Esophagus squamous epithelium (tissue), 5 donors: Measurements from ENCODE around the gene CCDC13. TPM values are rescaled to one million over a fixed set of nuclear protein-coding genes. Genes with fewer than 3 reads are reported as not detected.
A peak's percentile ranks its signal among the peaks of the same experiment; 100 is the strongest.
"Not testable (repeated sequence)": the region's sequence is repeated elsewhere in the genome, so short reads cannot be mapped to it uniquely, and the experiment has no call there.

Experiments
- DNase-seq: peaks from one replicate; lab custom pipeline; 2025; lab: John Stamatoyannopoulos, UW
- H3K27ac ChIP-seq, 4 donors: fragments of 200-600 bp; sonication (generic); one replicate each; pipeline ENCODE4 v1.5.1; 2016 to 2019; ENCODE audit warnings: mild to moderate bottlenecking in 1 of 4
- H3K27me3 ChIP-seq, 4 donors: fragments of 200-600 bp; sonication (generic); 1 replicate in 3 of 4; 2 replicates in 1 of 4; pipeline versions ENCODE4 v1.5.1 to v1.6.0; 2017 to 2021; ENCODE audit warnings: antibody characterized with exemption in 1 of 4
- H3K36me3 ChIP-seq, 3 donors: fragments of 200-600 bp; sonication (generic); one replicate each; pipeline ENCODE4 v1.5.1; 2016 to 2019
- H3K4me1 ChIP-seq, 3 donors: fragments of 200-600 bp; sonication (generic); one replicate each; pipeline ENCODE4 v1.5.1; 2017 to 2019
- H3K4me3 ChIP-seq, 4 donors: fragments of 200-600 bp; sonication (generic); 1 replicate in 3 of 4; 2 replicates in 1 of 4; pipeline ENCODE4 v1.5.1; 2016 to 2019; ENCODE audit warnings: mild to moderate bottlenecking in 2 of 4, moderate library complexity in 1 of 4
- H3K9me3 ChIP-seq, 3 donors: fragments of 200-600 bp; sonication (generic); one replicate each; pipeline ENCODE4 v1.5.1; 2016 to 2019
- CTCF ChIP-seq, 6 experiments: fragments of 450-650 bp in 4 of 6; fragments of 200-600 bp in 2 of 6; sonication (generic) in 2 of 6; IDR thresholded peaks; one replicate each; pipeline ENCODE4 v1.5.1; 2016 to 2019; ENCODE audit warnings: antibody characterized with exemption in 6 of 6, mild to moderate bottlenecking in 4 of 6, moderate library complexity in 4 of 6
- POLR2A ChIP-seq, 4 donors: fragments of 450-650 bp; IDR thresholded peaks; one replicate each; pipeline ENCODE4 v1.6.1; 2017; ENCODE audit warnings: antibody characterized with exemption in 4 of 4, mild to moderate bottlenecking in 4 of 4, moderate library complexity in 3 of 4
- WGBS, 2 donors: methylation state at CpG; one replicate each; pipeline ENCODE4 v1.1.5; 2018; 5-methylcytosine and 5-hydroxymethylcytosine counted together
- intact Hi-C: fragments of 100-400 bp; cut with DNase I; formaldehyde crosslinking; loops from one replicate; pipeline ENCODE4 v1.15.0; 2022
- total RNA-seq, 4 donors: library from RNA; depleted of rRNA; stranded (reverse); fragments of >200 nt; gene quantifications; one replicate each; pipeline ENCODE4 v1.1.0, GENCODE V29; 2016
- donor health status: DM: yes; HTN: yes; CAD: no.

The CCDC13 gene
- total RNA-seq, 4 donors from 2014 or later, result 0.62 to 1.3 TPM; not detected in 2

- peaks cover 9 to 43% (median 13%) of the 10 kb centered on the region in 3 donors for H3K4me1 ChIP-seq
- no peaks in the 10 kb centered on the region for H3K27me3 ChIP-seq
- no peaks in the 10 kb centered on the region for H3K36me3 ChIP-seq
- no peaks in the 10 kb centered on the region for H3K9me3 ChIP-seq
- H3K27ac ChIP-seq, result peak overlapping the region; percentile 64 to 82 (median 70)
- no peak for DNase-seq
- intact Hi-C loops, result no loop called here
- WGBS, 2 donors, result 61 to 75% methylated on average over 2 of the region's 2 CpGs
- no peak overlapping the region for H3K4me3 ChIP-seq
- TF ChIP-seq POLR2A (IDR thresholded peaks at IDR 0.05), result no peak
- TF ChIP-seq CTCF (IDR thresholded peaks at IDR 0.05), result no peak
These were observed 42.8 kb upstream of the CCDC13 start for GRCh38 chr3:42815826-42816225.

GRCh38 chr3:42814914-42815507 is 42.0 kb upstream of the CCDC13 start:
- WGBS, 2 donors, result 17 to 25% methylated on average over 2 of the region's 2 CpGs
- Histone ChIP-seq H3K36me3 (no peaks in the 10 kb centered on the region), H3K9me3 (no peaks in the 10 kb centered on the region), H3K27me3 (no peaks in the 10 kb centered on the region), H3K4me3 (no peak overlapping the region), H3K4me1 (peaks cover 9 to 35% (median 13%) of the 10 kb centered on the region in 3 donors), H3K27ac (peak overlapping the region; percentile 64 to 82 (median 70))
- intact Hi-C loops, result no loop called here
- DNase-seq, result no peak
- TF ChIP-seq CTCF (IDR thresholded peaks at IDR 0.05), result no peak
- no peak for TF ChIP-seq POLR2A (IDR thresholded peaks at IDR 0.05)

- no peak for TF ChIP-seq POLR2A (IDR thresholded peaks at IDR 0.05)
- TF ChIP-seq CTCF (IDR thresholded peaks at IDR 0.05), result no peak
- DNase-seq, result no peak
- H3K4me3 ChIP-seq, result no peak overlapping the region
- H3K27ac ChIP-seq, result peak overlapping the region in 3 of 4 donors; percentile 51 to 82 (median 73)
- H3K4me1 ChIP-seq, result peaks cover 8 to 27% (median 9%) of the 10 kb centered on the region in 3 donors
- WGBS, 2 donors, result 72 to 80% methylated on average over 5 of the region's 5 CpGs
- no peaks in the 10 kb centered on the region for H3K27me3 ChIP-seq
- no peaks in the 10 kb centered on the region for H3K9me3 ChIP-seq
- intact Hi-C loops, result no loop called here
- H3K36me3 ChIP-seq, result no peaks in the 10 kb centered on the region
These were observed 41.2 kb upstream of the CCDC13 start for GRCh38 chr3:42814246-42814645.

- DNase-seq, H3K27me3 ChIP-seq, H3K36me3 ChIP-seq, H3K4me3 ChIP-seq, intact Hi-C loops, H3K27ac ChIP-seq, H3K9me3 ChIP-seq: not testable (repeated sequence)
- peaks cover 8 to 22% (median 9%) of the 10 kb centered on the region in 3 donors for H3K4me1 ChIP-seq
- WGBS, 2 donors, result 69 to 79% methylated on average over 13 of the region's 15 CpGs
These were observed 38.2 kb upstream of the CCDC13 start for GRCh38 chr3:42811118-42811883.

GRCh38 chr3:42810706-42811105 is 37.7 kb upstream of the CCDC13 start:
- H3K27ac ChIP-seq, DNase-seq, H3K27me3 ChIP-seq, H3K36me3 ChIP-seq, intact Hi-C loops, H3K4me3 ChIP-seq, H3K9me3 ChIP-seq: not testable (repeated sequence)
- H3K4me1 ChIP-seq, result peaks cover 5 to 16% (median 5%) of the 10 kb centered on the region in 3 donors
- WGBS, 2 donors, result 75 to 88% methylated on average over 10 of the region's 10 CpGs

GRCh38 chr3:42809202-42809601 is 36.1 kb upstream of the CCDC13 start, which contains the start of gene ACKR2:
Gene ACKR2 (plus strand): TSS chr3:42809445. CDS start chr3:42864503, 55,058 bp downstream.
- WGBS, 2 donors, result 67 to 77% methylated on average over 5 of the region's 5 CpGs
- Histone ChIP-seq H3K9me3 (no peaks in the 10 kb centered on the region), H3K27ac (no peak within 1 kb of the TSS), H3K4me1 (peaks cover 0 to 11% (median 5%) of the 10 kb centered on the region in 3 donors), H3K27me3 (no peaks in the 10 kb centered on the region), H3K4me3 (no peak within 1 kb of the TSS), H3K36me3 (no peaks in the 10 kb centered on the region)
- TF ChIP-seq CTCF (IDR thresholded peaks at IDR 0.05), result no peak
- no peak for TF ChIP-seq POLR2A (IDR thresholded peaks at IDR 0.05)
- intact Hi-C loops, result no loop called here
- DNase-seq, result no peak
